Superior temporal gyrus (tissue), 1 donor: ENCODE data around the gene TAGLN2.
A peak's percentile ranks its signal among the peaks of the same experiment; 100 is the strongest.

ENCODE experiments used
- DNase-seq: peaks from one replicate; pipeline ENCODE4 v3.0.0-alpha.2; 2016; ENCODE audit errors: extremely low spot score

Gene TAGLN2

GRCh38 chr1:159949123-159949522, 23.8 kb upstream of the TAGLN2 start:
- no peak for DNase-seq

GRCh38 chr1:159947942-159948341, 22.6 kb upstream of the TAGLN2 start:
- DNase-seq: no peak

GRCh38 chr1:159946242-159947187, 21.2 kb upstream of the TAGLN2 start:
- no peak for DNase-seq

- DNase-seq: peak; percentile 60
Measured at GRCh38 chr1:159945483-159946241, 20.4 kb upstream of the TAGLN2 start, which contains the start of gene IGSF9. TSS of gene IGSF9 (minus strand) at chr1:159945613. CDS start at chr1:159943454, 2,159 bp downstream.

GRCh38 chr1:159944623-159945455, 19.5 kb upstream of the TAGLN2 start:
- DNase-seq: no peak

- DNase-seq: no peak
Measured at GRCh38 chr1:159943908-159944622, 18.8 kb upstream of the TAGLN2 start.

GRCh38 chr1:159943278-159943640, 18.0 kb upstream of the TAGLN2 start:
- DNase-seq: no peak

GRCh38 chr1:159942632-159943277, 17.4 kb upstream of the TAGLN2 start:
- no peak for DNase-seq

- no peak for DNase-seq
Measured at GRCh38 chr1:159941591-159942560, 16.6 kb upstream of the TAGLN2 start.

- no peak for DNase-seq
Measured at GRCh38 chr1:159941141-159941540, 15.8 kb upstream of the TAGLN2 start.

GRCh38 chr1:159940006-159940620, 14.8 kb upstream of the TAGLN2 start:
- no peak for DNase-seq

- no peak for DNase-seq
Measured at GRCh38 chr1:159939678-159940002, 14.3 kb upstream of the TAGLN2 start.

- DNase-seq: no peak
Measured at GRCh38 chr1:159938905-159939677, 13.8 kb upstream of the TAGLN2 start.

GRCh38 chr1:159938211-159938852, 13.0 kb upstream of the TAGLN2 start:
- DNase-seq: no peak

- no peak for DNase-seq
Measured at GRCh38 chr1:159937054-159937750, 11.9 kb upstream of the TAGLN2 start.

GRCh38 chr1:159936273-159936904, 11.1 kb upstream of the TAGLN2 start:
- peak; percentile 44 for DNase-seq
